Glutamatergic neuron (in vitro differentiated cells): ENCODE data around the gene LIMS2. TPM values are rescaled to one million over a fixed set of nuclear protein-coding genes. Genes with fewer than 3 reads are reported as not detected.

Source experiments
- DNase-seq: peaks from one replicate; pipeline ENCODE4 v3.0.0; 2022
- H3K27ac Mint-ChIP-seq: one replicate; pipeline ENCODE4 v1.8.0; 2020; ENCODE audit warnings: mild to moderate bottlenecking, mixed read lengths, inconsistent platforms; ENCODE audit not compliant: unreplicated experiment
- H3K27me3 Mint-ChIP-seq: one replicate; pipeline ENCODE4 v1.8.0; 2020; ENCODE audit warnings: mild to moderate bottlenecking, moderate library complexity, mixed read lengths, inconsistent platforms; ENCODE audit not compliant: unreplicated experiment
- H3K36me3 Mint-ChIP-seq: one replicate; pipeline ENCODE4 v1.8.0; 2020; ENCODE audit warnings: mild to moderate bottlenecking, mixed read lengths, inconsistent platforms; ENCODE audit not compliant: unreplicated experiment
- H3K4me1 Mint-ChIP-seq: one replicate; pipeline ENCODE4 v1.8.0; 2020; ENCODE audit warnings: mild to moderate bottlenecking, low read depth, mixed read lengths, inconsistent platforms; ENCODE audit not compliant: unreplicated experiment
- H3K4me3 Mint-ChIP-seq: one replicate; pipeline ENCODE4 v1.8.0; 2020; ENCODE audit warnings: mild to moderate bottlenecking, mixed read lengths, inconsistent platforms; ENCODE audit not compliant: unreplicated experiment
- H3K9me3 Mint-ChIP-seq: one replicate; pipeline ENCODE4 v1.8.0; 2020; ENCODE audit warnings: mild to moderate bottlenecking, moderate library complexity, mixed read lengths, inconsistent platforms; ENCODE audit not compliant: unreplicated experiment
- total RNA-seq: library from RNA; stranded (reverse); fragmentation: NEBNext Ultra II Directional; extraction: Animal tissue kit (Norgen Biotek cat#: 25700); gene quantifications from one replicate; pipeline ENCODE4 v1.2.1, GENCODE V29; 2021; ENCODE audit not compliant: unreplicated experiment
- TF ChIP-seq, protein P1 (sequence below): fragments of 200-600 bp; sonication (generic); IDR thresholded peaks from one replicate; pipeline ENCODE4 v1.5.0; 2021; ENCODE audit not compliant: partially characterized antibody, unreplicated experiment

The LIMS2 gene
- total RNA-seq, 1 donor from 2014 or later, result 0.29 TPM

DNA sequence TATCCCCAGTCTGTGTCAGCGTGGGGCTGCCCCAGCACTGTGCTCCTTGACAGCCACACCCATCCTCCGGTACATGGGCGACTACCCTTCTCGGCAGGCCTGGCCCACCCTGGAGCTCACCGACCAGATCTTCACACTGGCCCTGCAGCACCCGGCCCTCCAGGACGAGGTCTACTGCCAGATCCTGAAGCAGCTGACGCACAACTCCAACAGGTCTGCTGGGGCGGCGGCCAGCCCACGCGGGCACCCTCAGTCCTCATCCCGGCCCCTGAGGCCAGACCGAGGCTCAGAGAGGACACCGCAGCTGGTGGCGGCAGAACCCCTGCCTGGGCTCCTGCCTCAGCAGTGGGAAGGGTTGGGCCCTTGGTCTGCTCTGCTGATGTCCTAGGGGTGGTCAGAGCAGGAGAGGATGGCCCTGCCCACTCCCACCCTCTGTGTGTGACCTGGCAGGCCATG lies 43.8 kb downstream of the LIMS2 start:
- no peak overlapping the region for H3K4me3 Mint-ChIP-seq
- H3K9me3 Mint-ChIP-seq, result no peaks in the 10 kb centered on the region
- no peak overlapping the region for H3K27ac Mint-ChIP-seq
- no peak for DNase-seq
- H3K27me3 Mint-ChIP-seq, result no peaks in the 10 kb centered on the region
- TF ChIP-seq, protein P1, sequence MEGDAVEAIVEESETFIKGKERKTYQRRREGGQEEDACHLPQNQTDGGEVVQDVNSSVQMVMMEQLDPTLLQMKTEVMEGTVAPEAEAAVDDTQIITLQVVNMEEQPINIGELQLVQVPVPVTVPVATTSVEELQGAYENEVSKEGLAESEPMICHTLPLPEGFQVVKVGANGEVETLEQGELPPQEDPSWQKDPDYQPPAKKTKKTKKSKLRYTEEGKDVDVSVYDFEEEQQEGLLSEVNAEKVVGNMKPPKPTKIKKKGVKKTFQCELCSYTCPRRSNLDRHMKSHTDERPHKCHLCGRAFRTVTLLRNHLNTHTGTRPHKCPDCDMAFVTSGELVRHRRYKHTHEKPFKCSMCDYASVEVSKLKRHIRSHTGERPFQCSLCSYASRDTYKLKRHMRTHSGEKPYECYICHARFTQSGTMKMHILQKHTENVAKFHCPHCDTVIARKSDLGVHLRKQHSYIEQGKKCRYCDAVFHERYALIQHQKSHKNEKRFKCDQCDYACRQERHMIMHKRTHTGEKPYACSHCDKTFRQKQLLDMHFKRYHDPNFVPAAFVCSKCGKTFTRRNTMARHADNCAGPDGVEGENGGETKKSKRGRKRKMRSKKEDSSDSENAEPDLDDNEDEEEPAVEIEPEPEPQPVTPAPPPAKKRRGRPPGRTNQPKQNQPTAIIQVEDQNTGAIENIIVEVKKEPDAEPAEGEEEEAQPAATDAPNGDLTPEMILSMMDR, result no peak
- no peaks in the 10 kb centered on the region for H3K4me1 Mint-ChIP-seq
- no peaks in the 10 kb centered on the region for H3K36me3 Mint-ChIP-seq

DNA sequence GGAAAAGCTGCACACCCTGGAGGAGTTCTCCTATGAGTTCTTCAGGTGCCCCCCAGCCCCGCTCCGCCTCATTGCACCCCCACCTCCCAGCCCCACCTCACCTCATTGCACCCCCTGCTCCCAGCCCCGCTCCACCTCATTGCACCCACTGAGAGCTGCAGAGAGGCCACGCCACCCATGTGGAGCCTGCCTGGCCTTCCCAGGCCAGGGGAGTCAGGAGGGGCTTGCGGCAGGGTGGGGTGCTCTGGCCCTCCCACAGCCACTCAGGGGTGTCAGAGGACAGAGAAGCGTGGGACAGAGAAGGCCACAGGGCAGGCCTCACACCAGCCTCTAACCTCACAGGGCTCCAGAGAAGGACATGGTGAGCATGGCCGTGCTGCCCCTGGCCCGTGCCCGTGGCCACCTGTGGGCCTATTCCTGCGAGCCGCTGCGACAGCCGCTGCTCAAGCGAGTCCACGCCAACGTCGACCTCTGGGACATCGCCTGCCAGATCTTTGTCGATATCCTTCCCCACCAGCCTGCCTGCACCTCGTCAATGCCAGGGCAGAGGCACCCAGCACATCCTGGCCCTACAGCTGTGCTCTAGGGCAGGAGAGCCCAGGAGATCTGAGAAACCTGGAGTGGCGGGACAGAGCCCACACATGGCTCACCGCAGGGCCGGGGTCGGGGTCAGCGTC lies 44.3 kb downstream of the LIMS2 start:
- no peaks in the 10 kb centered on the region for H3K36me3 Mint-ChIP-seq
- no peak for DNase-seq
- H3K9me3 Mint-ChIP-seq, result no peaks in the 10 kb centered on the region
- no peak overlapping the region for H3K27ac Mint-ChIP-seq
- TF ChIP-seq, protein P1, result no peak
- H3K4me3 Mint-ChIP-seq, result no peak overlapping the region
- H3K27me3 Mint-ChIP-seq, result peaks cover under 1% of the 10 kb centered on the region
- no peaks in the 10 kb centered on the region for H3K4me1 Mint-ChIP-seq

DNA sequence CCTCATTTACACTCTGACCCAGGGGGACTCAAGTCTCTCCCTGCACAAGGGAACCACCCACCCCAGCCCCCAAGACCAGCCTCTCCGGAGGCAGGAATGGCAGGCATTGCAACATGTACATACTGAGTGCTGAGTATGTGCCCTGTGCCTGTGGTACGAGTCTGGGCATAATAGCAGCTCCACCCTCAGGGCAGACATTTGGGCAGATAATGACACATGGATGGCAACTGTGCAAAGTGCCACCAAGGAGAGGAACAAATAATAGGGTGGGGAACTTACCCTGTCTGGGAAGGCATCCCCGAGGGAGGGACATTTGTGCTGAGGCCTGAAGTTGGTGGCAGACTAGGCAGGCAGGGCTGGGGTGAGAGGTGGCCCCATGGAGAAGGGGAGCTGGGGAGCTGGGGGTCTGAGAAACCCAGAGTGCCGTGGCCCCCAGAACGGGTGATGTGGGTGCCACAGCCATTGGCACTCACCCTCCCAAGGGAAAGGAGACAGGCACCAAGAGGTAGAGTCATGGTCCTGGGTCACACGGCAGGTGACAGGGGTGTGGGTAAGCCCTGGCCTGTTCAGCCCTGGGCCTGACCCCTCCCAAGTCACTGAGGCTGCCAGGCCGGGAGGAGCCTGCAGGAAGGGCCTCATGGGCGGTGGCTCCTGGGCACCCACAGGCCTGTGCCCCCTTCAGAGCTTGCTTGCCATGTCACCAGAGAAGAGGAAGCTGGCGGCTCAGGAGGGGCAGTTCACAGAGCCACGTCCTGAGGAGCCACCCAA lies 45.0 kb downstream of the LIMS2 start:
- peaks cover 2% of the 10 kb centered on the region for H3K27me3 Mint-ChIP-seq
- peaks cover 2% of the 10 kb centered on the region for H3K9me3 Mint-ChIP-seq
- no peak overlapping the region for H3K27ac Mint-ChIP-seq
- TF ChIP-seq, protein P1, result no peak
- H3K4me1 Mint-ChIP-seq, result no peaks in the 10 kb centered on the region
- no peaks in the 10 kb centered on the region for H3K36me3 Mint-ChIP-seq
- H3K4me3 Mint-ChIP-seq, result no peak overlapping the region
- no peak for DNase-seq

DNA sequence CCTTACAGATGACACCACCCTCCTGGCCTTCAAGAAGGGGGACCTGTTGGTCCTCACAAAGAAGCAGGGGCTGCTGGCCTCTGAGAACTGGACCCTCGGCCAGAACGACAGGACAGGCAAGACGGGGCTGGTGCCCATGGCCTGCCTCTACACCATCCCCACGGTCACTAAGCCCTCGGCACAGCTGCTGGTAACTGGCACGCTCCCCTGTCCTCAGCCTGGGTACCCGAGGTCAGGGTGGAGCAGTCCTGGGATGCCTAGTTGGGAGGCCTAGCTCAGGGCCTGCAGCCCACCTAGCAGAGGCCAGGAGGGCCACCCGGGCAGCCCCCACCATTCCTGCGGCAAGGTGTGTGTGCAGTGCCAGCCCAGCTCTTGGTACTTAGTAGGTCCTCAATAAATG lies 45.7 kb downstream of the LIMS2 start:
- no peak overlapping the region for H3K4me3 Mint-ChIP-seq
- peaks cover 2% of the 10 kb centered on the region for H3K9me3 Mint-ChIP-seq
- TF ChIP-seq, protein P1, result no peak

More for the DNA sequence above, 45.7 kb downstream of the LIMS2 start:
- Mint-ChIP-seq H3K27ac (no peak overlapping the region), H3K36me3 (no peaks in the 10 kb centered on the region), H3K4me1 (no peaks in the 10 kb centered on the region), H3K27me3 (peaks cover 2% of the 10 kb centered on the region)
- no peak for DNase-seq
